Renal pelvis (tissue), 4 donors: ENCODE results near the gene IFRD2. TPM values are rescaled to one million over a fixed set of nuclear protein-coding genes. Genes with fewer than 3 reads are reported as not detected.
"Not testable (repeated sequence)": the region's sequence is repeated elsewhere in the genome, so short reads cannot be mapped to it uniquely, and the experiment has no call there.

ENCODE experiments used
- DNase-seq: peaks from one replicate; pipeline ENCODE4 v3.0.0-alpha.2; 2013
- polyA plus RNA-seq, 3 donors: library from polyadenylated mRNA; unstranded; fragments of 120-200 nt; gene quantifications; one replicate each; pipeline ENCODE4 v1.2.1, GENCODE V29; 2013; ENCODE audit not compliant: insufficient read length in 3 of 3

The IFRD2 gene
- polyA plus RNA-seq, 3 donors, result 44.4 to 52.2 (median 51.1) TPM

DNA sequence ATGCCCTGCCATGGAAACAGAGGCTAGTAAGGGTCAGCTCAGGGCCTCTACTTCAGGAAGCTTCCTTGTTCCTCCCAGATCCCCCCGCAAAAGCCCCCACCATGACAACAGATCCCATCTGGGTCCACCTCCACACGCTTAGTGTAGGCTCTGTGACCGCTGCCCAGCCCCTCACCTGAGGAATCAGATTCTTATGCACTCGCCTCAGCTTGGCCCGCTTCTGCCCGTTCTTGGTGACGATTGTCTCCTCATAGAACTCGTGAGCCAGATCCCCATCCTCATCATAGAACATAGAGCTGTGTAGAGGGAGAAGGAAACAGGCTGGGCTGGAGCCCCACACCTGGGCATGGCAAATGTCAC lies 33.9 kb upstream of the IFRD2 start:
- no peak for DNase-seq

GRCh38 chr3:50325497-50326181 lies 33.4 kb upstream of the IFRD2 start:
- no peak for DNase-seq

GRCh38 chr3:50325113-50325480 lies 32.9 kb upstream of the IFRD2 start:
- DNase-seq, result no peak

GRCh38 chr3:50324351-50325112 lies 32.3 kb upstream of the IFRD2 start:
- DNase-seq, result no peak

GRCh38 chr3:50323614-50324199 lies 31.5 kb upstream of the IFRD2 start:
- DNase-seq, result no peak

DNA sequence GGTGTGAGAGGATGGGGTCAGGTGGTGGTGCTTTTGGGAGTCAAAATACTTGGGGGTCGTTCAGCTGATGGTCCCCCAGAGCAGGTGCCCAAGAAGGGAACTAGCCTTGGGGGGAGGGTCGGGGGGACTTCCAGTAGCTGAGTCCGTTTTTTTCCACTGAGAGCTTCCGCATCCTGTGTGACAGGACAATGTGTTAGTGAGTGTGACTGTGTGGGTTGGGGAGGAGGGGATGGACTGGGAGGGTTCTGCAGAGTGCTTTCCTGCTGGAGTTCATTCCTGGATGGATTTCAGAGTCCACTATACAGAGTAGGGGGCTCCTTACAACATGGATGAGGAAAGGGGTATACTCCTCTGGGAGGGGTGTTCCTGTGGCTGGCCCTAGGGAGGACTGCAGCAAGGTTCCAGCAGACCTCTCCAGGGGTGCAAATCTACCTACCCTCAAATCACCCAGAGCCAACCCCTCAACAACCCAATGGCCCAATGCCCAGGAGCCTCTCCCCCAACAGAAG lies 30.9 kb upstream of the IFRD2 start:
- DNase-seq, result no peak

GRCh38 chr3:50322386-50323091 lies 30.3 kb upstream of the IFRD2 start, which contains the start of gene HYAL2:
HYAL2 (minus strand) TSS chr3:50322745; CDS start chr3:50320489, 2,256 bp downstream.
- no peak for DNase-seq

DNA sequence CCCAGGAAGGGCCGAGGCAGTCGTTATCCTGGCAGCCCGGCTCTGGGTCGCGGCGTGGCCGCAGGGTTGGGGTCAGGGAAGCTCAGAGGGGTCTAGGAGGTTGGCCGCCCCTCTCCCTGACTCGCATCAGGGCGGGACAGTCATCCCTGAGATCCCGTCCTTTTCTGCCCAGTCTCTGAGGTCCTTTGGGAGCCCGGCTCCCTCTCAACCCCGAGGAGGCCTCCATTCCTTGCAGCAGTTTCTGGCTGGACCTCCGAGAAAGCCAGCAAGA lies 29.8 kb upstream of the IFRD2 start:
- DNase-seq, result no peak

- peak; percentile 91 for DNase-seq
Observed at GRCh38 chr3:50321336-50322114, 29.3 kb upstream of the IFRD2 start.

- DNase-seq, result peak; percentile 88
Observed at GRCh38 chr3:50320853-50321335, 28.7 kb upstream of the IFRD2 start.

- no peak for DNase-seq
Observed at GRCh38 chr3:50319894-50320625, 27.8 kb upstream of the IFRD2 start.

GRCh38 chr3:50319181-50319893 lies 27.1 kb upstream of the IFRD2 start:
- DNase-seq, result no peak

DNA sequence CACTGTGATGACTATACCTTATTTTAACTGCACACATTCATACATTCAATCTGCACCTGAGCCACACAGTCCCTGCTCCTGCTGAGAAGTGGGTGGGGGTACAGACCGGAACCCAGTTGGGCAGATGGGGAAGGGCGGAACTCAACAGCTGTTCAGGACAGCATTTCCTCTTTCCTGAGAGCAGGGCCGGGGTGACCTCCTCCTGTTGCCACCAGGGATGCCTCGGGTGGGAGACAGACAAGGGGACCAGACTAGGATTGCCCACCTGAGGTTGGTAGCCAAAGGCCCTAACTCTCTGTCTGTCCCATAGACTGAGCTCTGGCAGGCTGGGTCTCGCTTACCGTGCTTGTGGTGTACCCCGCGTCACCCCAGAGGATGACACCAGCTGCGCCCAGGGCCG lies 26.4 kb upstream of the IFRD2 start:
- DNase-seq, result no peak

DNA sequence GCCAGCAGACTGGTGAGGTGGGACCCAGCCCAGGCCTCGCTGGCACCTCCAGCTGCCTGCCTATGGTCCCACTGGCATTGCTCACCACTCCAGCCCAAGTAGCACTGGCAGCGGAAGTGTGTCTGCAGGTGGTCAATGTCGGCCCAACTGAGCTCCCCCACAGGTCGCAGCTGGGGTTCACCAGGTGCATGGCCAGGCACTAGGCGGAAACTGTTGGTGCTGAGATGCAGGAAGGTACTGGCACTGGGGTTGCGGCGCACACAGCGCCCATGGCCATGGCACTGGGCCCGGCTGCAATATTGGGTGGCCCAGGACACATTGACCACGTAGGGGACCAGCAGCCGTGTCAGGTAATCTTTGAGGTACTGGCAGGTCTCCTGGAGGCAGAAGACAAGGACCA lies 25.9 kb upstream of the IFRD2 start:
- DNase-seq, result no peak

DNA sequence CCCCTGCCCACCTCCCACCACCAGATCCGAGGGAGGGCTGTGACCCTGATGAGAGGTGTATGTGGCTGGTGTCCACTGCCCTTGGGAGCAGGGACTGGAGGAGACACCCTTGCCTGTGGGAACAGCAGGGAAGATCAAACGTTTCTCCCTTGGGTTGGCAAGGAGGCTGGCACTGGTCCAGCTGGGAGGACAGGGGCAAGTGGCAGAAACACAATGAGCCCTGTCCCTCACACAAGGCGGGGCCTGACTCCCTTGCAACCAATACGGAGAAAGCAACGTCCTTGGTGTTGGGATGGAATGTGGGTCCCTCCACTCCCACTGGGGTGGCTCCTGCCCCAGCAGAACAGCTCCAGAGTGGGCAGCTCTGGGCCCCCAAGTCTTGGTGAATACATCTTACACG lies 25.1 kb upstream of the IFRD2 start:
- DNase-seq, result no peak

DNA sequence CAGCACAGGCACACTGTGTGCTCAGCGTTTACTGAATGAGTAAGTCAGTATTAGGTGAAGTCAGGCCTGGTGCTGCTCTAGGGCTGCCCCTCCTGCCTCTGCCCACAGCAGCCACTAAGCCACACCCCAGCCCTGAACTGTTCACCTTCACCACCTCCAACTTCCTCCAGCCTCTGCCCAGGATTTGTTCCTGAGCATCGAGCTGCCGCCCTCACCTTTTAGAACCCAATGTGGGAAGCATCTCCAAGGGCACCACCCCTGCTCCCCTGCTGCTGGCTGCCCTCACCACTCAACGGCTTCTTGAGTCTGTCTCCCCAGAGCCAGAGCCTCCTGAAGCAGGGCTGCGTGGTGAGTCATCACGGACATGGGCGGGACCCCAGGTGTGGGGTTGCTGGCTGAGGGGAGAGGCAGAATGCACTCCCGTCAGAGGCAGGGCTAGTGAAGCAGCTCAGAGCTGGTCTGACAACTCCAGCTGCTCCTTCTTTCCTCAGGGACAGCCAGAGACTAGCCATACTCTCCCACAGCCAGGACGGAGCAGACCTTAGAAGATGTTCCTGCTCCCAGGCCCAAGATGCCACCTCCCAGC lies 24.5 kb upstream of the IFRD2 start:
- no peak for DNase-seq

DNA sequence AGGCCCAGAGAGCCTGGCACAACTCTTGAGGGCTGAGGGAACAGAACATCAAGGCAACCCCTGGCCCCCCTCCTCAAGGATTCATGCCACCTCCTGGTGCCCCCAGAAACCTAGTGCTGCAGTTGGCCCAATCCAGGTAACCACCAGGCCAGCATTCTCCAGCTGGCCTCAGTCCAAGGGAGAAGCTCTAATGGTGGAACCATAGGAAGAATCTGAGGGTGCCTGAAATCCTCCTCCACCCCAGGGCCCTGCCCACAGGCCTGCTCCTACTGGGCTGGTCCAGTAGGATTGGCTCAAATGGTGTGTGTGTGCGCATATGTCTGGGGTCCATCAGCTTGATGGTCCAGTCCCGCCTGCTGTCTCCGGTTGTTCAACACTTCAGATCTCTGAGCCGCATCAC lies 22.6 kb upstream of the IFRD2 start:
- no peak for DNase-seq

- no peak for DNase-seq
Observed at GRCh38 chr3:50314342-50314741, 22.1 kb upstream of the IFRD2 start.

- not testable (repeated sequence) for DNase-seq
Observed at GRCh38 chr3:50312041-50312440, 19.8 kb upstream of the IFRD2 start.

DNA sequence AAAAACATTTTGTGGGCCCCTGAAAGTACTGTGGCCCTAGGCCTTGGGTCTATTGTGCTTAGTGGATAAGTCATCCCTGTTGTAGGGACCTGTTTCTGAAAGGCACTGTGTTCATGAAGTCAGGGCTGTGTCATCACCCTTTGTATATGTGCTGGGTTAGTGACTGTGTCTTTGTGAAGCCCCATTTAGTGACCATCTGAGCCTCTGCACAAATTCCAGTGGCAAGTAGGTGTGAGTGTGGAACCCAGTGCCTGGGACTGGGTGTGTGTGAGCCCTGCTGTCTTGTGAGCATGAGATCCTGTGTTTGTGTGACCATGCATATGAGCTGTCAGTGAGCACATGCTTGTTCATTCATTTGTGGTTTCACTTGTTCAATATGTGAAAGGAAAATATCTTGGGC lies 12.4 kb upstream of the IFRD2 start:
- DNase-seq, result no peak
